ENCODE data around the gene EPHA6.

DNA sequence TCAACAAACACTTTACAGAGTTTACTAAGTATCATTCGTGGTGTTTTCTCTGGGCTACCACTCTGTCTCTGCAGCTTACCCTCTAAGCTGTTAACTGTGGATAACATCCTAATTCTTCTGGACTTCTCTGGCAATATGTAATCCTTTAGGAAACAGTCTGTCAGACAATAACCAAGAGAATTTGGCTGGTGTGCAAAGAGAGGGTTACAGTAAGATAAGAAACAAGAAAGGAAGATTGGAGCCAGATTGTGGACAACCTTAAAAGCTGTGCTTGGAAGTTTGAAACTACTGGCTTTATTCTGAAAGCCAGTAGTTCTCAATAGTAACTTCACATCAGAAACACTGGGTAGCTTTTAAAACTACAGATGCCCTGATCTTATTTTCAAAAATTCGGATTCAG lies 950.9 kb downstream of the EPHA6 start:
- TF ChIP-seq SRF (IDR thresholded peaks at IDR 0.05; ENCODE audit: low read depth in 2 of 2, low read length in 2 of 2), result no peak
- TF ChIP-seq, protein P1, sequence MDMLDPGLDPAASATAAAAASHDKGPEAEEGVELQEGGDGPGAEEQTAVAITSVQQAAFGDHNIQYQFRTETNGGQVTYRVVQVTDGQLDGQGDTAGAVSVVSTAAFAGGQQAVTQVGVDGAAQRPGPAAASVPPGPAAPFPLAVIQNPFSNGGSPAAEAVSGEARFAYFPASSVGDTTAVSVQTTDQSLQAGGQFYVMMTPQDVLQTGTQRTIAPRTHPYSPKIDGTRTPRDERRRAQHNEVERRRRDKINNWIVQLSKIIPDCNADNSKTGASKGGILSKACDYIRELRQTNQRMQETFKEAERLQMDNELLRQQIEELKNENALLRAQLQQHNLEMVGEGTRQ (IDR thresholded peaks at IDR 0.05; ENCODE audit: borderline replicate concordance, low read depth, low read length), result no peak
- TF ChIP-seq, protein P2, sequence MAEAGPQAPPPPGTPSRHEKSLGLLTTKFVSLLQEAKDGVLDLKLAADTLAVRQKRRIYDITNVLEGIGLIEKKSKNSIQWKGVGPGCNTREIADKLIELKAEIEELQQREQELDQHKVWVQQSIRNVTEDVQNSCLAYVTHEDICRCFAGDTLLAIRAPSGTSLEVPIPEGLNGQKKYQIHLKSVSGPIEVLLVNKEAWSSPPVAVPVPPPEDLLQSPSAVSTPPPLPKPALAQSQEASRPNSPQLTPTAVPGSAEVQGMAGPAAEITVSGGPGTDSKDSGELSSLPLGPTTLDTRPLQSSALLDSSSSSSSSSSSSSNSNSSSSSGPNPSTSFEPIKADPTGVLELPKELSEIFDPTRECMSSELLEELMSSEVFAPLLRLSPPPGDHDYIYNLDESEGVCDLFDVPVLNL (IDR thresholded peaks at IDR 0.05; ENCODE audit: low read depth, low read length), result no peak

All from GM12878 (cell line).